GM13977 (cell line): ENCODE measurements around the gene INPP4B.

Source experiments
- DNase-seq: peaks from one replicate; pipeline ENCODE4 v3.0.0; 2012; ENCODE audit warnings: low spot score
- CTCF ChIP-seq: IDR thresholded peaks from 2 replicates; pipeline ENCODE4 v1.5.1; 2012; ENCODE audit warnings: mild to moderate bottlenecking, control low read depth; ENCODE audit not compliant: insufficient read depth; ENCODE audit errors: extremely low read depth, missing control alignments
- in situ Hi-C: fragments of 300-500 bp; cut with MboI; formaldehyde crosslinking; loops from one replicate; pipeline ENCODE4 v1.12.0; 2022; ENCODE audit warnings: low sequenced_read_pairs, low pct_unique_long_range_greater_than_20kb, mixed read lengths, inconsistent platforms; ENCODE audit not compliant: unreplicated experiment

INPP4B gene

GRCh38 chr4:142607976-142608375 lies 238.1 kb downstream of the INPP4B start:
- DNase-seq, result no peak
- TF ChIP-seq CTCF, result no peak

GRCh38 chr4:142600952-142601351 lies 245.1 kb downstream of the INPP4B start:
- in situ Hi-C loops, result no loop called here
- DNase-seq, result no peak
- no peak for TF ChIP-seq CTCF

More at GRCh38 chr4:142607976-142608375, 238.1 kb downstream of the INPP4B start:
- in situ Hi-C loops, result no loop called here

GRCh38 chr4:142598132-142598531 lies 248.0 kb downstream of the INPP4B start:
- in situ Hi-C loops, result no loop called here
- no peak for TF ChIP-seq CTCF
- DNase-seq, result no peak

- TF ChIP-seq CTCF, result no peak
- in situ Hi-C loops, result no loop called here
- DNase-seq, result no peak
Measured at GRCh38 chr4:142596595-142596994, 249.5 kb downstream of the INPP4B start.

GRCh38 chr4:142596121-142596520 lies 250.0 kb downstream of the INPP4B start:
- TF ChIP-seq CTCF, result no peak
- in situ Hi-C loops, result no loop called here
- DNase-seq, result no peak

GRCh38 chr4:142595222-142595871 lies 250.8 kb downstream of the INPP4B start:
- DNase-seq, result no peak
- in situ Hi-C loops, result no loop called here
- no peak for TF ChIP-seq CTCF
